ENCODE data around the gene SDC1. TPM values are rescaled to one million over a fixed set of nuclear protein-coding genes. Genes with fewer than 3 reads are reported as not detected.

SDC1 gene
- total and polyA plus RNA-seq, 5 donors from 2014 or later: not detected

DNA sequence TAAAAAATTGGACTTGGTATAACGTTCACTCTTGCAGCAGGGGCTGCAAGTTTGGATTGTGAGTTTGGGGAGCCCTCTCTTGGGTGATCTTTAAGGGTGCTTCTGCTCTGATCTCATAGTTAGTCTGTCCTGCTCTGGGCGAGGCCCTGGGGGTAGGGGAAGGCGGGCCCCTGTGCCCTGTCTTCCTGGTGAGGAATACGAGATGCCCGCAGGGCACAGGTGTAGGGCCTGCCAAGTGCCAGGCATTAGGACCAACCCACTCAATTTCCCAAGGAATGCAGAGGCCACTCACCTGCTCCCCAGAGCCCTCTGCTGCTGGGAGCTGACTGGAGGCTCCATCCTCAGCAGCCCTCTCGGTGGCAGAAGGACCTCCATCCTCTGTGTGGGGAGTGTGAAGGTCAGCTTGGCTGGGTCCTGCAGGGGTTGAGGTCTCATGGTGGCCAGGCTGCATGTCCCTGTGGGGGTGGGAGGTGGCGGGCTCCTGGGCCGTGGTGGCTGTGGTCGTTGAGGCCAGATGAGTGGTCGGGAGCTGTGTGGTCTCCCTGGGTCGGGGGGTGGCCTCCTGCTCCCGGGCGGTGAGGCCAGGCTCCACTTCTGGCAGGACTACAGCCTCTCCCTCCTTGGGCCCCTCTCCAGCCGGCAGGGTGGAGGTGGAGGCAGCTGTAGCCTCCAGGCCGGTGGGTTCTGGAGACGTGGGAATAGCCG, 21.3 kb downstream of the SDC1 start:
- no peaks in the 10 kb centered on the region for H3K4me1 ChIP-seq (ENCODE audit: control insufficient read depth, insufficient read depth, low read length, poor library complexity, severe bottlenecking)
- H3K36me3 ChIP-seq (ENCODE audit: control insufficient read depth, insufficient read depth, low read length): no peaks in the 10 kb centered on the region
- no peak overlapping the region for H3K4me3 Mint-ChIP-seq
- H3K4me3 ChIP-seq (ENCODE audit: low read depth, low read length): no peak overlapping the region
- ATAC-seq (ENCODE audit: low read depth in 2 of 2) (no peak), DNase-seq (no peak)
- H3K27me3 ChIP-seq (ENCODE audit: control insufficient read depth, insufficient read depth, low read length): no peaks in the 10 kb centered on the region
- no peaks in the 10 kb centered on the region for H3K36me3 Mint-ChIP-seq
- no peaks in the 10 kb centered on the region for H3K9me3 Mint-ChIP-seq
- H3K9me3 ChIP-seq (ENCODE audit: control insufficient read depth in 2 of 2, low read length in 2 of 2): no peaks in the 10 kb centered on the region
- no peak overlapping the region for H3K27ac Mint-ChIP-seq
- H3K4me1 Mint-ChIP-seq: no peaks in the 10 kb centered on the region
- H3K27me3 Mint-ChIP-seq: no peaks in the 10 kb centered on the region
- no peak overlapping the region for H3K27ac ChIP-seq (ENCODE audit: insufficient read depth, low read length, poor library complexity, severe bottlenecking)

- no peaks in the 10 kb centered on the region for H3K9me3 Mint-ChIP-seq
Observed at GRCh38 chr2:20203072-20203471, 21.9 kb downstream of the SDC1 start.

DNA sequence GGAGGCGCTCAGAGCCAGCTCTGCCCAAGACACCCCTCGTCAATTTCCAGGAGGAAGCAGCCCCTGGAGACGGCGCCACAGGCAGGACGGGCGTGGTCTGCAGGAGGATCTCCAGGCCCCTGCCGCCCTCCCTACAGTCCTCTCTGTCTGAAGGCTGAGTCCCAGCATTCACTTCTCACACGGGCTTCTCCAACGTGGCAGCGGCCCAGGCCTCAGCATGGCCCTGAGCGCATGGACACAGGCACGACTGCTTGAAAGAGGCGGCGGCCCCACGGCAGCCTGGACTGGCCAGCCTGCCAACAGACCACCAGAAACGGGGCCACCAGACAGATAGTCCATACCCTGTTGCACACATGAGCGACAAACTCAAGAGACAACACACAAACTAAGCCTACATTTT, 23.3 kb downstream of the SDC1 start:
- H3K27ac ChIP-seq (ENCODE audit: insufficient read depth, low read length, poor library complexity, severe bottlenecking): no peak overlapping the region
- no peaks in the 10 kb centered on the region for H3K9me3 Mint-ChIP-seq
- H3K27ac Mint-ChIP-seq: no peak overlapping the region
- no peaks in the 10 kb centered on the region for H3K9me3 ChIP-seq (ENCODE audit: control insufficient read depth in 2 of 2, low read length in 2 of 2)
- no peaks in the 10 kb centered on the region for H3K36me3 Mint-ChIP-seq
- no peaks in the 10 kb centered on the region for H3K4me1 Mint-ChIP-seq
- H3K27me3 ChIP-seq (ENCODE audit: control insufficient read depth, insufficient read depth, low read length): no peaks in the 10 kb centered on the region
- no peak overlapping the region for H3K4me3 Mint-ChIP-seq
- no peak for DNase-seq
- no peak for ATAC-seq (ENCODE audit: low read depth in 2 of 2)
- no peaks in the 10 kb centered on the region for H3K4me1 ChIP-seq (ENCODE audit: control insufficient read depth, insufficient read depth, low read length, poor library complexity, severe bottlenecking)
- H3K4me3 ChIP-seq (ENCODE audit: low read depth, low read length): no peak overlapping the region
- no peaks in the 10 kb centered on the region for H3K27me3 Mint-ChIP-seq
- H3K36me3 ChIP-seq (ENCODE audit: control insufficient read depth, insufficient read depth, low read length): no peaks in the 10 kb centered on the region

More at GRCh38 chr2:20203072-20203471, 21.9 kb downstream of the SDC1 start:
- H3K27me3 ChIP-seq (ENCODE audit: control insufficient read depth, insufficient read depth, low read length): no peaks in the 10 kb centered on the region
- H3K9me3 ChIP-seq (ENCODE audit: control insufficient read depth in 2 of 2, low read length in 2 of 2): no peaks in the 10 kb centered on the region
- no peak overlapping the region for H3K4me3 ChIP-seq (ENCODE audit: low read depth, low read length)
- Mint-ChIP-seq H3K4me3 (no peak overlapping the region), H3K4me1 (no peaks in the 10 kb centered on the region), H3K27me3 (no peaks in the 10 kb centered on the region), H3K27ac (no peak overlapping the region), H3K36me3 (no peaks in the 10 kb centered on the region)
- no peaks in the 10 kb centered on the region for H3K4me1 ChIP-seq (ENCODE audit: control insufficient read depth, insufficient read depth, low read length, poor library complexity, severe bottlenecking)
- ATAC-seq (ENCODE audit: low read depth in 2 of 2): no peak
- no peaks in the 10 kb centered on the region for H3K36me3 ChIP-seq (ENCODE audit: control insufficient read depth, insufficient read depth, low read length)
- H3K27ac ChIP-seq (ENCODE audit: insufficient read depth, low read length, poor library complexity, severe bottlenecking): no peak overlapping the region
- no peak for DNase-seq

- Mint-ChIP-seq H3K4me1 (no peaks in the 10 kb centered on the region), H3K27ac (no peak overlapping the region), H3K27me3 (peaks cover 5% of the 10 kb centered on the region), H3K36me3 (no peaks in the 10 kb centered on the region), H3K9me3 (no peaks in the 10 kb centered on the region), H3K4me3 (no peak overlapping the region)
- H3K9me3 ChIP-seq (ENCODE audit: control insufficient read depth in 2 of 2, low read length in 2 of 2): no peaks in the 10 kb centered on the region
- ATAC-seq (ENCODE audit: low read depth in 2 of 2): no peak
- no peak overlapping the region for H3K4me3 ChIP-seq (ENCODE audit: low read depth, low read length)
- no peaks in the 10 kb centered on the region for H3K27me3 ChIP-seq (ENCODE audit: control insufficient read depth, insufficient read depth, low read length)
- no peaks in the 10 kb centered on the region for H3K36me3 ChIP-seq (ENCODE audit: control insufficient read depth, insufficient read depth, low read length)
- no peak for DNase-seq
- H3K4me1 ChIP-seq (ENCODE audit: control insufficient read depth, insufficient read depth, low read length, poor library complexity, severe bottlenecking): no peaks in the 10 kb centered on the region
- H3K27ac ChIP-seq (ENCODE audit: insufficient read depth, low read length, poor library complexity, severe bottlenecking): no peak overlapping the region
Observed at GRCh38 chr2:20200697-20201555, 24.0 kb downstream of the SDC1 start.

DNA sequence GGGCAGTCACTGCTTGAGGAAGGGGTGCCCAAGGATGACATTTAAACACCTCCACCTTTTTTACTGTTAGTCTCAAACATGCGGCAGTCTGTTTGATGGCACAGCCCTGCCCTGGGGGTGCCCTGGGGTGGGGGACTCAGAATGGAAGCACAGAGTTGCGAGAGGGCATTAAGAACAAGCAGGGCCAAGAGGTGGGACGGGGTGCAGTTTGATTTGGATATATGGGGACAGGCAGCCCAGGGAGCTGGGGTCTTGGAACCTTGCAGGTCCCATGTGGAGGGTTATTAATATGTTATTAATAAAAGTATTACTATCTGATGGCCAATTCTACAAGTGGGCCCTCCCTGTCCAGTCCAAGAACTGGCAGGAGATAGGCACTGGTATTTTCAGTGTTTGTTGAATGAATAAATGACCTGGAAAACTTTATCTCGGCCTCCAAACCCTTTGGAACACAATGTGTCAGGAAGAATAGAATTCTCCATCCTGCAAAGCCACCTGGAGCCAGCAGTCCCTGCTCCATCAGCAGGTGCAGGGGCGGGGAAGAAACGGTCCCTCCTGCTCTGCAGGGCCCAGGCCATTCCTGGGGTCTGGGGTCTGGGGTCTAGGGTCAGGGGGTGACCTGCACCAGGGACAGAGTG, 25.2 kb downstream of the SDC1 start:
- H3K4me1 ChIP-seq (ENCODE audit: control insufficient read depth, insufficient read depth, low read length, poor library complexity, severe bottlenecking): no peaks in the 10 kb centered on the region
- no peaks in the 10 kb centered on the region for H3K36me3 Mint-ChIP-seq
- DNase-seq: no peak

DNA sequence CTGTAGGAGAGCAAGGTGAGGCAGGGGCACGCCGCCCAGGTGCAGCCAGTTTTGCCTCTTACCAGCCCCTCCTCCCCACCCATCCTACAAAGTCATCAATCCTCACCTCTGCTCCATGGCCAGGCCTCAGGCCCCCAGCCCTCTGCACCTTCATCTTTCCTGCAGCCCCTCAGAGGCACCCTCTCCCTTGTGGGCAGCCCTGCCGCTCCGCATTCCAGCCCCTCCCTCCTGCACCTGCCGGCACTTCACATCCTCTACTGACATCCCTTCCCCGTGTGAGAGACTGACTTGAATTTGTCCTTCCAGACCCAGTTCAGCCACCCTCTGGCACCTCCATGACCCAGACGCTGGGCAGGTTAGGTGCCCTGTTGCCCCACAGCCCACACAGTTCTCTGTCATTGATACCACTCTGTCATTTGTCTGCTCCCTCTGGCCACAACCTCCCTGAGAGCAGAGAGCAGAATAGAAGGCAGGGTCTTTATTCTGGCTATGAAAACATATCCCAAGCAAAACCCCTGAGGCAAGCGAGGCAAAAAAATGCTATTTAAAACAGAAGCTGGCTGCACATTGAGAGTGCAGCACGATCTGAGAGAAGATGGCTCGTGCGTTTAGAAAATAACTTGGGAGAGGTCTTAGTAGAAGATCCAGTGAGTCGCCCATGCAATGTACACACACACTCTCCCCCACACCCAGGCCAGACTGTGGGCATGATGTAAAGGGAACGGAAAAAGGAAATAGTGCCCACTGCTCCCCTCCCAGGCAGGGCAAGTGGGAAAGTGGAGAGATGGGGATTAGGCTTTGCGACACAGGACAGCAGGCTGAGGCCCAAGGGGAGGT, 25.9 kb downstream of the SDC1 start:
- Mint-ChIP-seq H3K4me1 (no peaks in the 10 kb centered on the region), H3K27me3 (peaks cover 5% of the 10 kb centered on the region), H3K4me3 (peak overlapping the region in 1 of 4 donors; percentile 39), H3K36me3 (no peaks in the 10 kb centered on the region), H3K9me3 (no peaks in the 10 kb centered on the region), H3K27ac (no peak overlapping the region)
- Histone ChIP-seq H3K27ac (ENCODE audit: insufficient read depth, low read length, poor library complexity, severe bottlenecking) (no peak overlapping the region), H3K27me3 (ENCODE audit: control insufficient read depth, insufficient read depth, low read length) (no peaks in the 10 kb centered on the region), H3K9me3 (ENCODE audit: control insufficient read depth in 2 of 2, low read length in 2 of 2) (no peaks in the 10 kb centered on the region), H3K36me3 (ENCODE audit: control insufficient read depth, insufficient read depth, low read length) (no peaks in the 10 kb centered on the region), H3K4me3 (ENCODE audit: low read depth, low read length) (no peak overlapping the region), H3K4me1 (ENCODE audit: control insufficient read depth, insufficient read depth, low read length, poor library complexity, severe bottlenecking) (no peaks in the 10 kb centered on the region)
- no peak for ATAC-seq (ENCODE audit: low read depth in 2 of 2)
- no peak for DNase-seq

More for the DNA sequence above, 25.2 kb downstream of the SDC1 start:
- Histone ChIP-seq H3K4me3 (ENCODE audit: low read depth, low read length) (no peak overlapping the region), H3K36me3 (ENCODE audit: control insufficient read depth, insufficient read depth, low read length) (no peaks in the 10 kb centered on the region), H3K27me3 (ENCODE audit: control insufficient read depth, insufficient read depth, low read length) (no peaks in the 10 kb centered on the region), H3K9me3 (ENCODE audit: control insufficient read depth in 2 of 2, low read length in 2 of 2) (no peaks in the 10 kb centered on the region), H3K27ac (ENCODE audit: insufficient read depth, low read length, poor library complexity, severe bottlenecking) (no peak overlapping the region)
- Mint-ChIP-seq H3K4me3 (no peak overlapping the region), H3K27me3 (peaks cover 5% of the 10 kb centered on the region), H3K4me1 (no peaks in the 10 kb centered on the region), H3K27ac (no peak overlapping the region), H3K9me3 (no peaks in the 10 kb centered on the region)
- ATAC-seq (ENCODE audit: low read depth in 2 of 2): no peak

- no peaks in the 10 kb centered on the region for H3K9me3 Mint-ChIP-seq
- no peak overlapping the region for H3K27ac Mint-ChIP-seq
- Histone ChIP-seq H3K36me3 (ENCODE audit: control insufficient read depth, insufficient read depth, low read length) (no peaks in the 10 kb centered on the region), H3K27ac (ENCODE audit: insufficient read depth, low read length, poor library complexity, severe bottlenecking) (no peak overlapping the region), H3K9me3 (ENCODE audit: control insufficient read depth in 2 of 2, low read length in 2 of 2) (no peaks in the 10 kb centered on the region), H3K4me1 (ENCODE audit: control insufficient read depth, insufficient read depth, low read length, poor library complexity, severe bottlenecking) (no peaks in the 10 kb centered on the region), H3K4me3 (ENCODE audit: low read depth, low read length) (no peak overlapping the region), H3K27me3 (ENCODE audit: control insufficient read depth, insufficient read depth, low read length) (no peaks in the 10 kb centered on the region)
- DNase-seq: no peak
- H3K4me3 Mint-ChIP-seq: no peak overlapping the region
- ATAC-seq (ENCODE audit: low read depth in 2 of 2): no peak
- H3K36me3 Mint-ChIP-seq: no peaks in the 10 kb centered on the region
- H3K27me3 Mint-ChIP-seq: peaks cover 5% of the 10 kb centered on the region
- no peaks in the 10 kb centered on the region for H3K4me1 Mint-ChIP-seq
Observed at GRCh38 chr2:20198001-20198400, 26.9 kb downstream of the SDC1 start.
